ENCODE results near the gene RTP5.

Gene RTP5

DNA sequence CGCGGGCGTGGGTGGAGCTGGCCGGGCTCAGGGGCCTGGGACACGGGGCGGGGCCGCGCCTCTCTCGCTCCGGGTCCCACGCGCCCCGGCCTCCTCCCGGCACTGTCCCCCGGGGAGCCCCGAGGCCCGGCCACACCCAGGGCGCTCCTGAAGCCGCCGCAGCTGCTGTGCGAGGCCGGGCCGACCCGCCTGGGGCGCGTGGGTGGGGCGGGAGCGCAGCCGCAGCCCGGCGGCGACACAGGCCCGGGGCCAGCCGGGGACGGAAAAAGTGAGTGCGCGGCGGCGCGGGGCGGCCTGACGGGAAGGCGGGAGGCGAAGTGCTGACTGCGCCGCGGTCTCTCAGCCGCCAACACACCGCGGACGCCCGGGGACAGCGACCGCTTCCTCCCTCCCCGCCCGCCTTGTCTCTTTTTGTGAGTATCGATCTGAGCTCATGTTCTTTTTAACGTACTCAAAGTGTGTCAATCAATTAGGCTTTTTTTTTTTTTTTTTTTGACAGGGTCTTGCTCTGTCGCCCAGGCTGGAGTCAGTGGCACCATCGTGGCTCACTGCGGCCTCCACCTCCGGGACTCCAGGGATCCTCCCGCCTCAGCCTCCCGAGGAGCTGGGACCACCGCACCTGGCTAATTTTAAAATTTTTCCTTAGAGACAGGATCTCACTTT lies 25.3 kb upstream of the RTP5 start:
- DNase-seq: peak; percentile 93

DNA sequence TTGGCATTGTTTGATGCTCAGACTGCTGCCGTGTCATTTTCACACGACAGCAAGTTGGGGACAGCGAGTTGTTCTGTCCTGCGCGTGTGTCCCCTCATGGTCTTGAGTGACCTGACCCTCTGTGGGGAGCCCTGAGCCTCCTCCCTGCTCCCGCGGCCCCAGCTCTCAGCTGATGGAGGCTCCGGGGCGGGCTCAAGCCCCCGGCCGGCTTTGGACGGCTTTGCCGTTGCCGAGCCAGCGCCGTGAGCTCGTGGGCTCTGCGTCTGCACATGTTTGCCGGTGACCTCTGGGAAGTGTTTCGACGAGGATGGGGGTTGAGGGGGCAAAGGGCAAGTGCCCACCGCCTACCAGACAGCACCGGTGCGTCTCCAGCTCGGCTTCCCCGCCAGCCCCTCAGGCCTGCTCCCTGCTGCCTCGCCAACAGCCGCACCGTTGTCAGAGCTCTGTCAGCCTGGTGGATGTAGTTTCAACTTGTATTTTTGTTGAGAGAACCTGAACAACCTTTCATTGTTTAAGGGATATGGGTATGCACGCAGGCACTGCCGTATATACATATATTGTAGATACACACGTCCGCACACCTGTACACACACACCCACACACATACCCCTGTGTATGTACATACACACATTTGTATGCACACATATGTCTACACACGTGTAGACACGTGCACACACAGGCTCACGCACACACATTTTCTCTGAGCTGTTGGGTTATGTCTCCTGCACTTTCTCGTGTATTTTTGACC lies 24.5 kb upstream of the RTP5 start:
- DNase-seq: no peak

DNA sequence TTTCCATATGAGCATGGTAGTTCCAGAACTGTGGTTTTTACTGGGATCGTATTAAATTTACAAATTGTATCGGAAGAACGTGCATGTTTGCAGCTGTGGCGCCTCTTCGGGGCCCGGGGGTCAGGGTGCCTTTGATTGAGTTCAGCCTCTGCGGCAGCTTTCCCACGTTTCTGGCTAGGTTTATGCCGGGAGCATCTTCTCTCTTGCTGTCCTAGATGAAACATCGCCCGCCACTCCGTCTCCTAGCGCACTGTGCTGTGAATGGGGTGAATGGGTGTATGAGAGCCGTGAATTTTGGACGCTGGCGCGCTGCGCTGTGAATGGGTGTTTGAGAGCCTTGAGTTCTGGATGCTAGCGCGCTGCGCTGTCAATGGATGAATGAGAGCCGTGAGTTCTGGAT lies 23.1 kb upstream of the RTP5 start:
- DNase-seq: no peak

DNA sequence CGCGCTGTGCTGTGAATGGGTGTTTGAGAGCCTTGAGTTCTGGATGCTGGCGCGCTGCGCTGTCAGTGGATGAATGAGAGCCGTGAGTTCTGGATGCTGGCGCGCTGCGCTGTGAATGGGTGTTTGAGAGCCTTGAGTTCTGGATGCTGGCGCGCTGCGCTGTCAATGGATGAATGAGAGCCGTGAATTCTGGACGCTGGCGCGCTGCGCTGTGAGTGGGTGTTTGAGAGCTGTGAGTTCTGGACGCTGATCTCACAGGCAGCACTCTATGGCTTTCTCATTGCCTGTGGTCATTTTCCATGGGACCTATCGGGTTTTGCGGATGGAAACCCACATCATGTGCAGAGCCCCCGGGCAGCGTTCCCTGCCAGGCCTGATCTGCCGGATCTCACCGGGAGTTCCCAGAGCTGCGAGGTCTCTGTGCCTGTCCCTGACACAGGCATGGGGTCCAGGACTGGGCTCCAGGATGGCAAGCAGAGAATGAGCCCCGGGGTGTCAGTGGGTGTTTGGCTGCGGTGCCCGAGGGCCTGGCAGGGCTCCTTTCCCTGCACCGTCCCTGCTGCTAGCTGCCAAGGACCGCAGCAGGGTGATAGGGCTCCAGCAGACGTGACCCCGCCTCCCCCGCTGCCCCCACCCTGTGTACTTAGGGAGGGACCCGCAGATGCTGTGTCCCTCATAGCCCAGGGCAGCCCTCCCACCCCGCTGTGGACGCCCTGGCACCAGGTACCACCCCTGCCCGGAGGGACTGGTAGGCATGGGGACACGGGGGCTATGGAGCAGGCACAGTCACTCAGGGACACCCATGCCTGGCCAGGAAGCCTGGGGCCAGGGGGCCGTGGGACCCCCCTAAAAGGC lies 20.5 kb upstream of the RTP5 start:
- DNase-seq: no peak

DNA sequence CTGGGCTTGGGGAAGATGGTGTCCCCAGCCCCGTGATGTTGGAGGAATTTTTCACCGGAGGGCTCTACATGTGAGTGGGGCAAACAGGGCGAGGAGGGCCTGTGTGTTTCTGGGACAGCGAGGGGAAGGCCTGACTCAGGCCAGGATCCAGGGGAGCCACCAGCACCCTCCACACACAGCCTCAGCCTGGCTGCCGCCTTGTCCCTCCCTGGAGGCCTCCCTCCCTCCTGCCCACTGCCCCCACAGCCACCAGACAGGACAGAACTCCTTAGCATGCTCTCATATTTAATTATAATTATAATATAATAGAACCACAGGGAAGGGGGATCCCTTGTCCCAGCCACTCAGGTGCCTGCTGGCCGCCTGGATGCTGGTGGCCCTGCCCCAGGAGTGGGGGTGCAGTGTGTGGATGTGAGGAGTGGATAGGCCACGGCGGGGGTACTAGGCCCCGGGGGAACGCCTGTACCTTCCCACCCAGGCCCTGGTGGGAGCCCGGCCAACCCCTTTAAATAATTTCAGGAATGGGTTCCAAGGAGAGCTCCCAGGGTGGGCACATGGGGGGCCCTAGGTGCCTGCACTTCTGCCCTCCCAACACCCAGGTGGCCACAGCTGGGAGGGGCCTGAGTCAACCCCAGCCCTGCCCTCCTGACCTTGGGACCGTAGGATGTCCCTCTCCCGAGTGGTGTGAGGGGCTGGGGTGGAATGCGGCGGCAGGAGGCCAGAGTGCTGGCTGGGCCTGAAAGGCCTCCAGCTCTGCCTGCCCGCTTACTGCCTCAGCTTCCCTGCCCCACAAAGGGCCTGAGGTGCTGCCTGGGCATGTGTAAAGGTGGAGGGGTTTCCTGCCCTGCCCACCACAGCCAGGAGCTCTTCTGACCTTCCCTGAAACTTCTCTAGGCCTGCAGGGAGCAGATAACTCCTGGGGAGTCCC lies 19.6 kb upstream of the RTP5 start:
- no peak for DNase-seq

DNA sequence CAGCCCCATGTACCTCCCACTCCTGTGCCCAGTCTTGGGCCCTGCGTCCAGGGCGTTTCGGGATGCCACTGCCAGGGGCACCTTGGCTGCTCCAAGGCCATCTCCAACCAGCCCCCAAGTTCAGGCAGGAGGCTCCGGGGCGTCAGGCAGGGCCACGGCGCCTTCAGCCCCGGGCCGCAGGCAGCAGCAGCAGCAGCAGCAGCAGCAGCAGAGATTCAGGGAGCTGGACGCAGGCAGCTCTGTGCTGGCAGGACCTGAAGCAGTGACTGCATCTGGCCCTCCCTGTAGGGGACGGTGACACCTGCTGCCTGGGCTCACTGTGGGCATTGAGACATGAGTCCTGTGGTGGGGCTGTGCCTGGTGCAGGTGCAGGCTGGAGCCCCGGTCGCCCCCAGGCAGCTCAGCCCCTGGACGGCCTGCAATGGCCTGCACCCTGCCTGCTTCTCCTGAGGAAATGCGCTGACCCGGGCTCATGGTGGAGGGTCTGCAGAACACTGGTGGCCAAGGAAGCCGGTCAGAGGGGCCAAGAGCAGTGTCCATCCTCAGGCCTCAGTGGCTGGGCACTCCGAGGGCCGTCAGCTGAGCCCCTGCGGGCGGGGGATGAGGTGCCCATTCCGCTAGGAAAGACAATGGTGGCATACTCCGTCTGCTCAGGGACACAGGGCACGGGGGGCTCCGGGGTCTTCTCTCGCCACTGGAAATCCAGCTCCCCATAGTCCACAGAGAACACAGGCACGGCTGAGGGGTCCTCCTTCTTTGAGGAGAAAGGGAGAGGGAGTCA lies 18.8 kb upstream of the RTP5 start:
- no peak for DNase-seq

DNA sequence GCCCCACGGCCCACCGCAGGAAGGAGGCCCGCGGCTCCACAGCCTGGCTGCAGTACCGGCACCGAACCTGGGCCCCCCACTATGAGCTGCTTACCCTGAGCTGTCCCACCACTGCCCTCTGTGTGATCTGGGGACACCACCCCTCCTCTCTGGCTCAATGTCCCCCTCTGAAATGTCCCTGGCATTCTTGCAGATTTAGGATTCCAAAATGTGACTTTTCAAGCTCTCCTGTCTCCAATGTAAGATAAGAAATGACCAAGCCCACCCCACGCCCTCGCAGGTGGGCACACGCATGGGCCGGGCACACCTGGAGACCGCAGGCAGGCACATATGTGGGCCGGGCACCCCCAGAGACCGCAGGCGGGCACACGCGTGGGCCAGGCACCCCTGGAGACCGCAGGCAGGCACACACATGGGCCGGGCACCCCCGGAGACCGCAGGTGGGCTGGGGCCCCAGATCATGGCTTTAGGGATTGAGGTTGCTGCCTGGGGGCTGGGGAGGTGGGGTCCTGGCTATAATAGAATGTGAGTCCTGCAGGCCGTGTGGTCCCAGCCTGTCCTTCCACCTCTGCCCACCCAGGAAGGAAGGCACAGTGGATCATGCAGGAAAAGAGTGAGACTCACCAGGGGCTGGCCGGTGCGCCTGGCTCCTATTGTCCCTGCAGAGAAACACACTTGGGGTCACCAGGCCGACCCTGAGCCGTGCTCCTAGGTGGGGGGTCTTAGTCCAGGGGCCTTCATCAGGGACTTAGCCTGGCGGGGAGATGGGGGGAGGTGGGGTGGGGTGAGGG lies 18.0 kb upstream of the RTP5 start:
- no peak for DNase-seq

DNA sequence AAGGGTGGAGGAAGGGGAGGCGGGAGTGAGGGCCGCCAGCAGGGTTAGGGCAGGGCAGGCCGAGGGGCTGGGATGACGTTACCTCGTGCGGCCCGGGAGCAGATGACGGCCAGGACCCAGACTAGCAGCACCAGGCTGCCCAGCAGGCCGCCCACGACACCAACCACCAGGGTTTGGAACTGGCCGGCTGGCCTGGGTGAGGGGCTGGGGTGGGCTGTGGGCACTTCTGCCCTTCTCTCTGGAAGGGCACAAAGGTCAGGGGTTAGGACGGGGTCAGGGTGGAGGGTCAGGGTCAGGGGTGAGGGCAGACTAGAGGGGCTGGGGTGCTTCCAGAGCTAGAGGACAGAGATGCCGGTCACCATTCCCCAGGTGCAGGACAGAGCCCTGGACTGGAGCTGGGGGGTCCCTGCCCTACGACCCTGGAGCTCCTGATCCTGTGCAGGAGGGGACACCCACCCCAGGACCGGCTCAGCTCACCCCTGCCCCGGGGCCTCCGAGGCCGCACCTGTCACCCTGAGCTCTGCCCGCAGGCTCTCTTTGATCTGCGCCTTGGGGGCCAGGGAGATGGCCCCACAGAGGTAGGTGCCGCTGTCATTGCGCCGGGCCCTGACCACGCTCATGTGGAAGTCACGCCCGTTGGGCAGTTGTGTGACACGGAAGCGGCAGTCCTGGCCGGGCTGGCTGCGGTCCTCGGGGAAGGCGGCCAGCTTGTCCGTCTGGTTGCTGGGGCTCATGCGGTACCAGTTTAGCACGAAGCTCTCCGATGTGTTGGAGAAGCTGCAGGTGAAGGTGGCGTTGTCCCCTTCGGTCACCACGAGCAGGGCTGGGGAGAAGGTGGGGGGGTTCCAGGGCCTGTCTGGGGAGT lies 17.2 kb upstream of the RTP5 start:
- no peak for DNase-seq

DNA sequence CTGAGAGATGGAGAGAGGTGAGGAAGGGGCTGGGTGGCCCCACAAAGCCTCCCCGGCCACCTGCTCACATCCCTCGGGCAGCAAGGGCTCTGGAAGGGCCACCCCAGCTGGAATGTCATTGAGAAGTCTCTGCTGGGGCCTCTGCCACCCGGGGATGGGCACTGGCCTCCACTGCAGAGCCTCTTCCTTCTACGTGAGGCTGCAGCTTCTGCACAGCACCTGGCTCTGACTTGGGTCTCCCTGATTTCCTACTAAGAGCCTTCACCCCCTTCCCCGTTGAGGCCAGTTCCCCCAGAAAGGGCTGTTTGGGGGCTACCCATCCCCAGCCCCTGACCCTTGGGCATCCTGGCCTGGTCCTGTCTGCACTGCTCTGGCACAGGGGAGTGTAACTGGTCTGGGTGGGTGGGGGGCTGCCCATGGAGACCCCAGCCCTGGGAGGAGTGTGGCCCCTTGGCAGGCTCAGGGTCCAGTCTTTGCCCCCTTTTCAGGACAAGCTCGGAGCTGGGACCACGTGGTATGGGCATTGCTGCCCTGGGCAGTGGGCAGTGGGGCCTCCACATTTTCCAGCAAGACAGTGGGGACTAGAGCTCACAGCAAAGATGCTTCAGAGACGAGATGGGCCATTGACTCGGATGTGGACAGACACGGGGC lies 16.4 kb upstream of the RTP5 start:
- no peak for DNase-seq

DNA sequence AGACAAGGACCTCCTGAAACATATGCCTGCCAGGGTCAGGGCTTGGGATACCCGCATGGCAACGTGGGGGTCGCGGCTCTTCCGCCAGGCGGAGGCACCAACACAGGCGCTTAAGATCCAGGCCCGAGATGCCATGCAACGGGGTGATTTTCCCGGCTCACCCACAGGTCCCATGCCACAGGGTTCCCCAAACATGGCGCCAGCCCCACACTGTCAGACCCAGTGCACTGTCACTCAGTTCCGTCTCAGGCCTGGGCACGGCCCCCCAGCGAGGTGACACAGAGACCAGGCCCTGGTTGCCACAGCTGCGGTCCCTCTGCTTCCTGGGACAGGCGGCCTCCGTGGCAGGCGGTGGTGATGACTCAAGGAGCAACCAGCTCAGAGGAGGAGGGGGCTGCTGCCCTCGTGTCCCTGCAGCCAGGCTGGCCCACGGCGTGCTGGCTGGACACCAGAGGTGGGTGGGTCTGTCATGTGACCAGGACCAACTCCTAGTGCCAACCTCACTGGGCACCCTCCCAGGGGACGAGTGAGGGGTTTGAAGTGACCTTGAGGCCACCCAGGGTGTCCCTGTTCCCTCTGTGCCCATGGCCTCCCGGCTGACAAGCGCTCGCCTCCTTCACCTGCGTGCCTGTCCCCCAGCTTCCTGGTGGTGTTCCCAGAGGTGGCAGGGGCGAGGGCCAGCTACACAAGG lies 15.7 kb upstream of the RTP5 start:
- peak; percentile 58 for DNase-seq

DNA sequence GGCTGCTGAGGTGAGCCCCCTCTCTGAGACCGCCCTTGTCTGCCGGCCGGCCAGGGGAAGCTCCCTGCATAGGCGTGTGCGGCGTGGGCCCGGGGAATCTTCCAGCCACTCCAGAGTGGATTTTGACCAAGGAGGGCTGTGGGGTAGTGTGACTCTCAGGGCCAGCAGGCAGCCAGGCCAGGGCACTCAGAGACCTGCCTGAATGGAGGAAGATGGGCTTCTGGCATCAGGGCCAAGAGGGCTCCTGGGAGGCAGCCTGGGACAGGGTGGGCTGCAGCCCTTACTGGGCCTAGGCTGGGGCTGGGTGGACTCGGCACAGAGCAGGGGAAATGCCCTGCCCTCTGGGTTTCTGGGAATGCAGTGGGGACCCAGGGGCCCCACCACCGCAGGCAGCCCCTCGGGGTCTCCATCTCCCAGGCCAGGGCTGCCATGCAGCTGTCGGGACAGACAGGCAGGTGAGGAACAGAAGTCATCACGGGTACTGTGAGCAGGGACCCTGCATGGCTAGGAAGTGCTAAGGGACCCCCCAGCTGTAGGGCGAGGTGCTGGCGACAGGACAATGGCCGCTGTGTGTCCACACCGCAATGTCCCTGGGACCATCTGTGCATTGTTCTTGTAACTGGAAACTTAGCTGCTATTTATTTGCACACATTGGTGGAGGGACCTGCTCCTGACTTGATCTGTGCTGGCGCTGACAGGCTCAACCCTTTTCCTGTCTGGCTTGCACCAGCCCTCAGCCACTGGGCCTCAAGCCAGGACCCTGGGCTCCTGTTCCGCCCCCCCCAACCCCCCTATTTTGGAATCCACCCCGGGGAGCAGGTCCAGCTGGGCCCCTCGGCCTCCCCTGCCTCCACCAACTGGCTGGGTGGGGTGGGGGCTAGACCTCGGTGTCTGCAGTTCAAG lies 14.9 kb upstream of the RTP5 start:
- no peak for DNase-seq

DNA sequence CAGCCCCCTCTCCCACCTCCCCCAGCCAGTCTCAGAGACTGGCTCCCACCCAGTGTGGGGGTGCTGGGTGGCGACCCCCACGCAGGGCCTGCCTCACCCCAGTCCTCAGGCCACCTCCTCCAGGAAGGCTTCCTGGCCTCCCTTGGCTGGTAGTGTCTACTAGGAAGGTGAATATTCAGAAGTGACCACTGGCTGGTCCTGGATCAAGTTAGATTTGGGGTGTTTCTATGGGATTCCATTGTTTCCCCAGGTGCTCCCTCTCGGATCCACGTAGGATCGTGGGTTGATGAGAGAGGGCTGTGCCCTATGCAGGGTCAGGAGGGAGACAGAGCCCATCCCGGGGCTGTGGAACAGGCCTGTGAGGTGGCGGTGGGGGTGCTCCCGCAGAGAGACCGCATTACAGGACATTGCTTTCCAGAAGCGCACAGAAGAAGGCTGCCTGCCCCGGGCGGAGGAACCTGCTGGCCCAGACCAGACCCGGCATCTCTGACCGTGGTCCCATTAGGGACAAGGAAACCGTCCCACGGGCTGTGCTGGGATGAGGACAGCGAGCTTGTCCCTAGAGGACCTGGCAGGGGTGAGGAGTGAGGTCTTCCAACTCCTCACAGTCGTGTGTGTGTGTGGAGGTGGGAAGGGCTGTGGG lies 14.2 kb upstream of the RTP5 start:
- DNase-seq: no peak

DNA sequence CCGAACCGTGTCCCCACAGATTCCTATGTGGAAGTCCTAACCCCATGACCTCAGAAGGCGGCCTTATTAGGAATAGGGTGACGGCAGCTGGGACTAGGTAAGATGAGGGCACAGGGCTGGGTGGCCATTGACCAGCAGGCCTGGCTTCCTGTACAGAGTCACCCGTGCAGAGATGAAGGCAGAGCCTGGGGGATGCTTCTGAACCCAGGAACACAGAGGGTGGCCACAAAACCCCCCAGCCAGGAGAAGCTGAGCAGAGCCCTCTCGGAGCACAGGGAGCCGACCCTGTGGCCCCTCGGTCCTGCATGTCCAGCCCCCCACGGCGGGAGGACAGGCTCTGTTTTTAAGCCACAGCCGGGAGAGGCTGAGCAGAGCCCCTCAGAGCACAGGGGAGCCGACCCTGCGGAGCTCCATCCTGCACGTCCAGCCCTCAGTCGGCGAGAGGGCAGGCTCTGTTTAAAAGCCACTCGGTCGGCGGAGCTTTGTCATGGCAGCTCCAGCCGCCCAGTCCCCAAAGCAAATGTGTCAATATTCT lies 13.6 kb upstream of the RTP5 start:
- no peak for DNase-seq

DNA sequence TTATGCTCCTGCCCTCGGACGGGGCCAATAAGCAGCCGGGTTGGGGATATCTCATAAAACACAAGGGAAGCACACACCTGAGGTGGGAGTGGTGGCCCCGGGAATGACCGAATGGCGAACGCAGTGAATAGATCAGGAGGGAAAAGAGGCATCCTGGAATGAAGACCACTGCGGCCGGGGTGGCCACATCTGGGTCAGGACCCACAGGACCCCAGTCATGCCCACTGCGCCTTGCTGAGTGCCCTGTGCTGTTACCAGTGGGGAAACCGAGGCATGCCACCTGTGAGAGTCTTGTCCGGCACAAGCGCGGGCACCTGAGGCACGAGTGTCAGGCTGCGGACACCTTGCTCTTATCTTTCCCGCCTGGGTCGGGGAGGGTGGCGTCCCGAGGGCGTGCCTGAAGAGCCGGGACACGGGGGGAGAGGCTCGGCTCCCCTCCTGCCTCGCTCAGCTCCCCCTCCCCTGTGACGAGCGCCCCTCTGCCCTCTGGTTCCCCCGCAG lies 12.4 kb upstream of the RTP5 start:
- DNase-seq: no peak

DNA sequence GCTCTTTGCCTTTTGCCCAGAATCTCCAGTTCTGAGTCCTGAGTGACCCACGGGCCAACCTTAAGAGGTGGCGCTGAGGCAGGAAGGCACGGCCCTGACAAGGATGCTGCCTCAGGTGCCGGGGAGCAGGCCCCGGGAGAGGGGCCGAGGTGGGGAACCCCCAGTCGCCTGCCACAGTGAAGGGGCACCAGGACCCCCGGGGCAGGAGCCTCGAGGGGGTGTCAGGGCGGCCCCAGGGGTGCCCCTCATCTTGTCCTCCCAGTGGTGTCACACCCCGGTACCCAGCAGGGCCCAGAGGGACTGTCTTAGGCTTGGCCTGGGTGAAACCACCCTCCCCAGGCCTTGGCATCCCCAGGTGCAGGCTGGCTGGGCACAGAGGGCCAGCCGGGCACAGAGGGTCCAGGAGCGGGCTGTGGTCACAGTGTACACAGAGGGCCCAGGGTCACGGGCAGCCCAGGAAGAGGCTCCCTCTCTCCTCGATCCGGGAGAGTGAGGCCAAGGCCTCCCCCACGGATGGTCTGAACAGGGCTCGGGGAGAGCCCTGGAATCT lies 11.9 kb upstream of the RTP5 start:
- no peak for DNase-seq
